Activated T-cell treated with anti-CD3 and anti-CD28 coated beads, Interleukin-2, amount 50 U/mL, for 72 hours (primary cell): Measurements from ENCODE around the gene MAN1B1. TPM values are rescaled to one million over a fixed set of nuclear protein-coding genes. Genes with fewer than 3 reads are reported as not detected.

Experiments
- ATAC-seq, 2 donors: fragments of 150-1000 bp; cut with Tn5 transposase; replicated peaks in 1 of 2; 2 replicates each; pipeline ENCODE4 v1.10.0; 2021; ENCODE audit warnings: moderate library complexity in 2 of 2, mild to moderate bottlenecking in 1 of 2
- DNase-seq, 2 donors: peaks; one replicate each; pipeline ENCODE4 v3.0.0; 2021 to 2022; ENCODE audit warnings: mixed read lengths in 1 of 2
- H3K27ac Mint-ChIP-seq: one replicate; pipeline ENCODE4 v1.8.0; 2022; ENCODE audit warnings: mild to moderate bottlenecking, moderate library complexity, mixed read lengths
- H3K27me3 Mint-ChIP-seq: one replicate; pipeline ENCODE4 v1.8.0; 2022; ENCODE audit warnings: low read depth, mixed read lengths
- H3K36me3 Mint-ChIP-seq, 2 donors: one replicate each; pipeline ENCODE4 v1.8.0; 2022; ENCODE audit warnings: mixed read lengths in 2 of 2, mild to moderate bottlenecking in 1 of 2; ENCODE audit not compliant: insufficient read depth in 2 of 2
- H3K4me1 Mint-ChIP-seq: one replicate; pipeline ENCODE4 v1.8.0; 2022; ENCODE audit warnings: low read depth, mixed read lengths
- H3K4me3 Mint-ChIP-seq, 2 donors: one replicate each; pipeline ENCODE4 v1.8.0; 2022; ENCODE audit warnings: mild to moderate bottlenecking in 2 of 2, mixed read lengths in 2 of 2, moderate library complexity in 2 of 2
- H3K9me3 Mint-ChIP-seq, 2 donors: one replicate each; pipeline ENCODE4 v1.8.0; 2022; ENCODE audit warnings: mixed read lengths in 2 of 2
- total RNA-seq, 2 donors: library from RNA; stranded (reverse); gene quantifications; one replicate each; pipeline ENCODE4 v1.2.3, GENCODE V29; 2022

MAN1B1 gene
- 10 to 100 TPM; 40.3 to 45.8 TPM for total RNA-seq

GRCh38 chr9:137086531-137087408 is at the start of gene MAN1B1:
TSS of gene MAN1B1 (plus strand) at chr9:137086985. CDS start at chr9:137087000, 15 bp downstream.
- H3K27me3 Mint-ChIP-seq = no peaks in the 10 kb centered on the region
- H3K9me3 Mint-ChIP-seq = no peaks in the 10 kb centered on the region
- peak within 1 kb of the TSS; percentile 96 for H3K27ac Mint-ChIP-seq
- peak; percentile 83 to 89 for ATAC-seq
- peak; percentile 99 to 100 for DNase-seq
- peak within 1 kb of the TSS; percentile 79 to 93 for H3K4me3 Mint-ChIP-seq
- no peaks in the 10 kb centered on the region for H3K36me3 Mint-ChIP-seq
- peaks cover 40% of the 10 kb centered on the region for H3K4me1 Mint-ChIP-seq

GRCh38 chr9:137037035-137037434 is 49.8 kb upstream of the MAN1B1 start:
- DNase-seq = no peak
- Mint-ChIP-seq H3K36me3 (peaks cover 0 to 5% of the 10 kb centered on the region in 2 donors), H3K27ac (no peak overlapping the region), H3K4me1 (peaks cover 32% of the 10 kb centered on the region), H3K27me3 (no peaks in the 10 kb centered on the region), H3K9me3 (no peaks in the 10 kb centered on the region), H3K4me3 (no peak overlapping the region)
- ATAC-seq = no peak

GRCh38 chr9:137037483-137037882 is 49.3 kb upstream of the MAN1B1 start:
- no peak overlapping the region for H3K4me3 Mint-ChIP-seq
- no peak for ATAC-seq
- no peaks in the 10 kb centered on the region for H3K9me3 Mint-ChIP-seq
- H3K27ac Mint-ChIP-seq = no peak overlapping the region
- DNase-seq = no peak
- H3K27me3 Mint-ChIP-seq = no peaks in the 10 kb centered on the region
- peaks cover 28% of the 10 kb centered on the region for H3K4me1 Mint-ChIP-seq
- peaks cover 0 to 5% of the 10 kb centered on the region in 2 donors for H3K36me3 Mint-ChIP-seq

- no peaks in the 10 kb centered on the region for H3K9me3 Mint-ChIP-seq
- ATAC-seq (no peak), DNase-seq (no peak)
- H3K36me3 Mint-ChIP-seq = peaks cover 0 to 5% of the 10 kb centered on the region in 2 donors
- peaks cover 19% of the 10 kb centered on the region for H3K4me1 Mint-ChIP-seq
- no peak overlapping the region for H3K4me3 Mint-ChIP-seq
- no peak overlapping the region for H3K27ac Mint-ChIP-seq
- no peaks in the 10 kb centered on the region for H3K27me3 Mint-ChIP-seq
Measured at GRCh38 chr9:137038916-137039315, 47.9 kb upstream of the MAN1B1 start.

GRCh38 chr9:137039611-137040366 is 47.0 kb upstream of the MAN1B1 start:
- H3K4me3 Mint-ChIP-seq = no peak overlapping the region
- no peaks in the 10 kb centered on the region for H3K9me3 Mint-ChIP-seq
- peaks cover 20% of the 10 kb centered on the region for H3K4me1 Mint-ChIP-seq

GRCh38 chr9:137040568-137040967 is 46.2 kb upstream of the MAN1B1 start:
- peaks cover 16% of the 10 kb centered on the region for H3K4me1 Mint-ChIP-seq
- DNase-seq (no peak), ATAC-seq (no peak)
- peaks cover 0 to 5% of the 10 kb centered on the region in 2 donors for H3K36me3 Mint-ChIP-seq
- no peaks in the 10 kb centered on the region for H3K9me3 Mint-ChIP-seq
- H3K4me3 Mint-ChIP-seq = no peak overlapping the region
- no peak overlapping the region for H3K27ac Mint-ChIP-seq
- H3K27me3 Mint-ChIP-seq = peaks cover 8% of the 10 kb centered on the region

More at GRCh38 chr9:137039611-137040366, 47.0 kb upstream of the MAN1B1 start:
- Mint-ChIP-seq H3K27me3 (peaks cover 4% of the 10 kb centered on the region), H3K36me3 (peaks cover 0 to 5% of the 10 kb centered on the region in 2 donors), H3K27ac (no peak overlapping the region)
- DNase-seq (no peak), ATAC-seq (no peak)

- no peaks in the 10 kb centered on the region for H3K9me3 Mint-ChIP-seq
- H3K36me3 Mint-ChIP-seq = peaks cover 0 to 5% of the 10 kb centered on the region in 2 donors
- H3K4me3 Mint-ChIP-seq = no peak overlapping the region
- no peak for ATAC-seq
- H3K27ac Mint-ChIP-seq = no peak overlapping the region
- no peak for DNase-seq
- peaks cover 8% of the 10 kb centered on the region for H3K27me3 Mint-ChIP-seq
- H3K4me1 Mint-ChIP-seq = peaks cover 17% of the 10 kb centered on the region
Measured at GRCh38 chr9:137041124-137041523, 45.7 kb upstream of the MAN1B1 start.

- peaks cover 21% of the 10 kb centered on the region for H3K4me1 Mint-ChIP-seq
- H3K9me3 Mint-ChIP-seq = no peaks in the 10 kb centered on the region
- peaks cover 0 to 5% of the 10 kb centered on the region in 2 donors for H3K36me3 Mint-ChIP-seq
- peaks cover 21% of the 10 kb centered on the region for H3K27me3 Mint-ChIP-seq
- no peak for DNase-seq
- ATAC-seq = no peak
- H3K27ac Mint-ChIP-seq = no peak overlapping the region
- H3K4me3 Mint-ChIP-seq = no peak overlapping the region
Measured at GRCh38 chr9:137042751-137043727, 43.7 kb upstream of the MAN1B1 start.

- Mint-ChIP-seq H3K4me1 (peaks cover 21% of the 10 kb centered on the region), H3K27me3 (peaks cover 23% of the 10 kb centered on the region), H3K36me3 (no peaks in the 10 kb centered on the region), H3K9me3 (no peaks in the 10 kb centered on the region), H3K27ac (no peak overlapping the region), H3K4me3 (peak overlapping the region in 1 of 2 donors; percentile 84)
- DNase-seq (no peak), ATAC-seq (no peak)
Measured at GRCh38 chr9:137044037-137044436, 42.7 kb upstream of the MAN1B1 start.

GRCh38 chr9:137044502-137045177 is 42.1 kb upstream of the MAN1B1 start:
- no peak for ATAC-seq
- DNase-seq = no peak

GRCh38 chr9:137045294-137046087 is 41.3 kb upstream of the MAN1B1 start:
- Mint-ChIP-seq H3K36me3 (no peaks in the 10 kb centered on the region), H3K4me1 (peaks cover 21% of the 10 kb centered on the region), H3K27ac (no peak overlapping the region), H3K27me3 (peaks cover 34% of the 10 kb centered on the region), H3K9me3 (no peaks in the 10 kb centered on the region), H3K4me3 (peak overlapping the region; percentile 79 to 84)
- ATAC-seq = peak; percentile 29 to 32
- DNase-seq = peak; percentile 40 to 41

More at GRCh38 chr9:137044502-137045177, 42.1 kb upstream of the MAN1B1 start:
- H3K36me3 Mint-ChIP-seq = no peaks in the 10 kb centered on the region
- no peak overlapping the region for H3K27ac Mint-ChIP-seq
- H3K9me3 Mint-ChIP-seq = no peaks in the 10 kb centered on the region
- peaks cover 28% of the 10 kb centered on the region for H3K27me3 Mint-ChIP-seq
- H3K4me3 Mint-ChIP-seq = peak overlapping the region; percentile 76 to 84
- peaks cover 21% of the 10 kb centered on the region for H3K4me1 Mint-ChIP-seq
